Kidney epithelial cell (primary cell): Measurements from ENCODE around the gene ARHGEF12. TPM values are rescaled to one million over a fixed set of nuclear protein-coding genes. Genes with fewer than 3 reads are reported as not detected.

Experiments
- DNase-seq: peaks from one replicate; pipeline ENCODE4 v3.0.0-alpha.2; 2010; ENCODE audit warnings: low read depth
- H3K27me3 ChIP-seq: 2 replicates; pipeline ENCODE4 v1.6.0; 2011; ENCODE audit warnings: low read length; ENCODE audit not compliant: control insufficient read depth, insufficient read depth
- H3K36me3 ChIP-seq: 2 replicates; pipeline ENCODE4 v1.5.1; 2011; ENCODE audit warnings: low read length; ENCODE audit not compliant: control insufficient read depth, insufficient read depth
- H3K4me3 ChIP-seq: 2 replicates; pipeline ENCODE4 v1.5.1; 2011; ENCODE audit warnings: low read depth, mild to moderate bottlenecking, control low read depth, low read length
- CTCF ChIP-seq: IDR thresholded peaks from 2 replicates; pipeline ENCODE4 v1.5.1; 2011; ENCODE audit warnings: mild to moderate bottlenecking, moderate library complexity, low read length, control low read depth, inconsistent platforms; ENCODE audit not compliant: insufficient read depth, poor library complexity, severe bottlenecking
- total RNA-seq: library from RNA; depleted of rRNA; stranded (reverse); fragments of >200 nt; gene quantifications from 2 replicates; pipeline ENCODE4 v1.2.3, GENCODE V29; 2015

Gene ARHGEF12
- total RNA-seq, 1 donor from 2014 or later, result 54.7 TPM

- TF ChIP-seq CTCF, result peak; percentile 11
- no peaks in the 10 kb centered on the region for H3K36me3 ChIP-seq
- peaks cover 32% of the 10 kb centered on the region for H3K27me3 ChIP-seq
- no peak for DNase-seq
- H3K4me3 ChIP-seq, result no peak overlapping the region
These were observed 176.7 kb downstream of the ARHGEF12 start for GRCh38 chr11:120512739-120513435.

DNA sequence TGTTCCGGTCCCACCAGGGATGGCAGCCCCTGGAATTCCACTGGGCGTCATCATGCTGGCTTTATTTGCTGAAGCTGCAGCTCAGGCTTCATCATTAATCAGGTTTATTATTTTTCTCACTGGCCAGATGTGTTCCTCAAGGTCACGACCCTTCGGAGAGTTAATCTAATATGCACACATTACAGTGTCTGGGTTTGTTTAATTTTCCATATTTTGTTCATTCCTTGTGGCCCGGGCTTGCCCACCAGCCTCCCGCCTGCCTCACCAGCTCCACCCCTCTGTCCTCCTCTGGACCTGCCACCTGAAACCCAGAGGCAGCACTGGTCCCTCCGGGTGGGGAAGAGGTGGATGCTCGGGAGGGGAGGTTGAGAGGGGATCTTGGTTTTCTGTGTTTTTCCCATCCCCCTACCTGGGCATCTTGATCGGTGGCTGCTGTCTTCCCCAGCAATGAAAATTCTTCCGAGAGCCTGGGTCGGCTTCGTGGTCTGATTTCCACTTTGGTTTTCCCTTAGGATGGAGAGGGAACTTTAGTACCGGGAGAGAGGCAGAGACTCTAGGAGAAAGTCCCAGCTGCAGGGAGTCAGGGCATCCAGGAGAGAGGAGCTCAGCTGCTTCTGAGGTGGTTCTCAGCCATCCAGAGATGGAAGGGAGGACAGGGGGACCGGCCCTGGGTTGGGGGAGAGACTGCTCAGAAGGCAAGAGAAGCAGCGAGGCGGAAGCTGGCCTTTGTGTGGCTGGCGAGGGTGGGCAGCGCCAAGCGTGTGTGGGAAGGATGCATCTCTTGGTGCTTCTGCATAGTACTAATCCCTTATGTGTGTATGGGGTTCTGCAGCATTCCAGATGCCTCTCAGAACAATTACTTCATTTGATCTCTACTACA, 177.5 kb downstream of the ARHGEF12 start:
- Histone ChIP-seq H3K36me3 (no peaks in the 10 kb centered on the region), H3K27me3 (peaks cover 32% of the 10 kb centered on the region)

GRCh38 chr11:120514541-120515121, 178.4 kb downstream of the ARHGEF12 start:
- no peak for DNase-seq
- no peaks in the 10 kb centered on the region for H3K36me3 ChIP-seq
- H3K4me3 ChIP-seq, result no peak overlapping the region
- TF ChIP-seq CTCF, result no peak
- H3K27me3 ChIP-seq, result peaks cover 28% of the 10 kb centered on the region

More for the DNA sequence above, 177.5 kb downstream of the ARHGEF12 start:
- DNase-seq, result no peak
- no peak for TF ChIP-seq CTCF
- no peak overlapping the region for H3K4me3 ChIP-seq

- Histone ChIP-seq H3K27me3 (peaks cover 28% of the 10 kb centered on the region), H3K4me3 (no peak overlapping the region), H3K36me3 (no peaks in the 10 kb centered on the region)
- no peak for DNase-seq
- TF ChIP-seq CTCF, result no peak
These were observed 179.0 kb downstream of the ARHGEF12 start for GRCh38 chr11:120515186-120515723.

DNA sequence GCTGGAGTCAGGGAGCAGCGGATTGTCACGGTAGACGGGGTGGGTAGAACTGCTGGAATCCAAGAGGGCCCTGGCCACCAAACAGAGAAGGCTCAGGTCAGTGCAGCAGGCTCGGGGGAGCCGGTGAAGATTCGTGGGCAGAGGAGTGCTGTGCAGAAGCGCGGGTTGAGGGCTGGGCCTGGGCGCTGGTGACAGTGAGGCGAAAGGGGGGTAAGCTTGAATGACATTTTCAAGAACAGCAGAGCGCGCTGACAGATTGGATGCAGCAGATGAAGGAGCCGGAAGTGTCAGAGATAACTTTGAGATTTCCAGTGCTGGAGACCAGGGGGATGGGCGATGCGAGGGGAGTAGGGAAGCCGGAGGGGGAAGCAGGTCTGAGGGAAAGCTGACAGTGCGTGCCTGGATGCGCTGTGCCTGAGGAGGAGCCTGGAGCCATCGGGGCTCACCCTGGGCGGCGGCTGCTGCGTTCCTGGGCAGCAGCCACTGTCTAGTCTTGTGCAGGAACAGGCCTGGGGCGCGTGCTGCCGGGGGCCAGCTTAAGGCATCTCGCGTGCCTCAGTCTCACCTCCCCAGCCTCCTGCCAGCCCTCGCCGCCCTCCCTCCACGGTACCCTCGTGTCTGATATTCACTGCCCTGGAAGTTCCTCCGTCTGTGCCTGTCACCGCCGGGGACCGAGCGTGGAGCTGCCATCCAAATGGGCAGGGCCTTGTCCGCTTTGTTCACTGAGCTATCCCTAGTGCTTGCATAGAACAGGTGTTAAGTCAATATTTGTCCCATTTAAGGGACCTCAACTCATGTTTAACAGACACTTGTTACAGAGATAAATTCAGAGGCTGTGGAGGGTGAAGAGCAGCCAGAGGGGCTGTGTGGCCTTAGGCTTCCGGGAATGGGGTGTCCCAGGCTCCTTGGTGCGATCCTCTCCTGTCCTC, 180.5 kb downstream of the ARHGEF12 start:
- Histone ChIP-seq H3K27me3 (peaks cover 30% of the 10 kb centered on the region), H3K4me3 (no peak overlapping the region), H3K36me3 (no peaks in the 10 kb centered on the region)
- no peak for TF ChIP-seq CTCF
- no peak for DNase-seq
